T-cell (primary cell): ENCODE measurements around the gene LHFPL3. TPM values are rescaled to one million over a fixed set of nuclear protein-coding genes. Genes with fewer than 3 reads are reported as not detected.

ENCODE experiments used
- ATAC-seq, 4 experiments: fragments of 200-7000 bp in 3 of 4; fragments of 150-1000 bp in 1 of 4; cut with Tn5 transposase; replicated peaks in 1 of 4; 1 replicate in 3 of 4; 2 replicates in 1 of 4; pipeline ENCODE4 v1.10.0; 2021; ENCODE audit warnings: moderate library complexity in 3 of 4, mild to moderate bottlenecking in 2 of 4, moderate number of reproducible peaks in 1 of 4
- CTCF ChIA-PET, 2 donors: fragments of 300-600 bp; sonication (Branson Sonifier 250); formaldehyde crosslinking; loops; one replicate each; lab custom pipeline; 2022; ENCODE audit warnings: antibody characterized with exemption in 2 of 2; lab: Charles Lee
- POLR2A ChIA-PET, 2 donors: fragments of 300-600 bp; sonication (Branson Sonifier 250); formaldehyde crosslinking; loops; one replicate each; lab custom pipeline; 2022; ENCODE audit warnings: antibody characterized with exemption in 2 of 2; lab: Charles Lee
- DNase-seq, 35 experiments: peaks; one replicate each; pipeline versions ENCODE4 v3.0.0 to v3.0.0-alpha.2; 2013 to 2023
- H3K27ac ChIP-seq: one replicate; pipeline ENCODE4 v1.5.1; 2013; ENCODE audit warnings: low read length
- H3K27me3 ChIP-seq, 2 experiments: replicated peaks in 1 of 2; 1 replicate in 1 of 2; 2 replicates in 1 of 2; pipeline versions ENCODE4 v1.6.1 to v1.7.0; 2013; ENCODE audit warnings: low read length in 1 of 2, mixed read lengths in 1 of 2; ENCODE audit not compliant: control insufficient read depth in 2 of 2, insufficient read depth in 2 of 2; ENCODE audit errors: extremely low read depth in 1 of 2
- H3K36me3 ChIP-seq, 2 donors: 1 replicate in 1 of 2; 2 replicates in 1 of 2; pipeline versions ENCODE4 v1.6.1 to v1.7.0; 2013; ENCODE audit warnings: low read length in 1 of 2; ENCODE audit not compliant: control insufficient read depth in 2 of 2, insufficient read depth in 1 of 2; ENCODE audit errors: extremely low read depth in 1 of 2
- H3K4me1 ChIP-seq, 2 experiments: 1 replicate in 1 of 2; 2 replicates in 1 of 2; pipeline versions ENCODE4 v1.6.1 to v1.7.0; 2013; ENCODE audit warnings: low read length in 2 of 2, mixed read lengths in 1 of 2; ENCODE audit not compliant: insufficient read depth in 2 of 2, control insufficient read depth in 1 of 2; ENCODE audit errors: extremely low read depth in 1 of 2
- H3K4me3 ChIP-seq, 2 donors: 1 replicate in 1 of 2; 2 replicates in 1 of 2; pipeline versions ENCODE4 v1.5.1 to v1.7.0; 2013; ENCODE audit warnings: mild to moderate bottlenecking in 2 of 2, low read length in 1 of 2, moderate library complexity in 1 of 2; ENCODE audit not compliant: control insufficient read depth in 1 of 2; ENCODE audit errors: extremely low read depth in 1 of 2
- H3K9me3 ChIP-seq: 2 replicates; pipeline ENCODE4 v1.7.0; 2013
- H3K27ac Mint-ChIP-seq, 2 donors: one replicate each; pipeline ENCODE4 v1.8.0; 2020 to 2021; ENCODE audit warnings: mild to moderate bottlenecking in 2 of 2, mixed read lengths in 2 of 2
- H3K27me3 Mint-ChIP-seq, 2 donors: one replicate each; pipeline ENCODE4 v1.8.0; 2021 to 2022; ENCODE audit warnings: mixed read lengths in 2 of 2
- H3K36me3 Mint-ChIP-seq: one replicate; pipeline ENCODE4 v1.8.0; 2021; ENCODE audit warnings: mixed read lengths
- H3K4me1 Mint-ChIP-seq, 3 donors: one replicate each; pipeline ENCODE4 v1.8.0; 2020 to 2022; ENCODE audit warnings: mixed read lengths in 3 of 3, mild to moderate bottlenecking in 1 of 3
- H3K4me3 Mint-ChIP-seq, 3 donors: one replicate each; pipeline ENCODE4 v1.8.0; 2020 to 2022; ENCODE audit warnings: mild to moderate bottlenecking in 3 of 3, mixed read lengths in 3 of 3, moderate library complexity in 3 of 3
- H3K9me3 Mint-ChIP-seq, 3 donors: one replicate each; pipeline ENCODE4 v1.8.0; 2020 to 2022; ENCODE audit warnings: mixed read lengths in 3 of 3
- WGBS: methylation state at CpG from one replicate; pipeline ENCODE4 v1.1.5; 2013; ENCODE audit warnings: missing lambda C conversion rate; ENCODE audit not compliant: insufficient coverage; 5-methylcytosine and 5-hydroxymethylcytosine counted together
- total RNA-seq, 35 experiments: library from RNA in 6 of 35; stranded (reverse) in 6 of 35; fragments of 120-200 nt in 1 of 35; gene quantifications; one replicate each; pipeline versions ENCODE4 v1.2.1 to v1.2.4 and lab custom pipeline; 2013 to 2026

Gene LHFPL3
- total RNA-seq, 5 donors from 2014 or later (not counting 1 experiment from before 2014, with no cell fraction given): not detected

- no peaks in the 10 kb centered on the region for H3K36me3 ChIP-seq
- no peak overlapping the region for H3K4me3 ChIP-seq
- H3K4me3 Mint-ChIP-seq: no peak overlapping the region
- H3K27me3 Mint-ChIP-seq: peaks cover 3 to 4% of the 10 kb centered on the region in 2 donors
- H3K27ac ChIP-seq: no peak overlapping the region
- no peaks in the 10 kb centered on the region for H3K36me3 Mint-ChIP-seq
- no peaks in the 10 kb centered on the region for H3K4me1 ChIP-seq
- POLR2A ChIA-PET: no interaction called here
- no peak overlapping the region for H3K27ac Mint-ChIP-seq
- WGBS: no CpG with 5 or more reads among the region's 1 CpG
- ATAC-seq (no peak), DNase-seq (no peak)
- H3K9me3 ChIP-seq: no peaks in the 10 kb centered on the region
- H3K4me1 Mint-ChIP-seq: no peaks in the 10 kb centered on the region
- peaks cover 0 to 3% (median 0%) of the 10 kb centered on the region in 3 donors for H3K9me3 Mint-ChIP-seq
- CTCF ChIA-PET: no interaction called here
- peaks cover 0 to 2% of the 10 kb centered on the region in 2 experiments for H3K27me3 ChIP-seq
Measured at GRCh38 chr7:104362756-104363155, 34.4 kb downstream of the LHFPL3 start.

- DNase-seq (no peak), ATAC-seq (no peak)
- no peaks in the 10 kb centered on the region for H3K36me3 Mint-ChIP-seq
- peaks cover 0 to 2% of the 10 kb centered on the region in 2 experiments for H3K27me3 ChIP-seq
- H3K9me3 Mint-ChIP-seq: peaks cover 0 to 3% (median 0%) of the 10 kb centered on the region in 3 donors
- H3K9me3 ChIP-seq: no peaks in the 10 kb centered on the region
- H3K27me3 Mint-ChIP-seq: peaks cover 3 to 4% of the 10 kb centered on the region in 2 donors
- no peaks in the 10 kb centered on the region for H3K36me3 ChIP-seq
- no peaks in the 10 kb centered on the region for H3K4me1 ChIP-seq
- H3K27ac ChIP-seq: no peak overlapping the region
- no peak overlapping the region for H3K27ac Mint-ChIP-seq
- no CpG with 5 or more reads among the region's 5 CpGs for WGBS
- ChIA-PET CTCF (no interaction called here), POLR2A (no interaction called here)
- H3K4me3 Mint-ChIP-seq: no peak overlapping the region
- H3K4me1 Mint-ChIP-seq: no peaks in the 10 kb centered on the region
- no peak overlapping the region for H3K4me3 ChIP-seq
Measured at GRCh38 chr7:104363355-104363754, 35.0 kb downstream of the LHFPL3 start.

- DNase-seq: no peak
- Histone ChIP-seq H3K36me3 (no peaks in the 10 kb centered on the region), H3K4me3 (no peak overlapping the region), H3K27me3 (peaks cover 0 to 2% of the 10 kb centered on the region in 2 experiments), H3K9me3 (no peaks in the 10 kb centered on the region), H3K27ac (no peak overlapping the region), H3K4me1 (no peaks in the 10 kb centered on the region)
- Mint-ChIP-seq H3K36me3 (no peaks in the 10 kb centered on the region), H3K4me1 (no peaks in the 10 kb centered on the region), H3K27ac (no peak overlapping the region), H3K27me3 (peaks cover 0 to 9% of the 10 kb centered on the region in 2 donors), H3K4me3 (no peak overlapping the region), H3K9me3 (peaks cover 0 to 3% (median 0%) of the 10 kb centered on the region in 3 donors)
- ChIA-PET POLR2A (no interaction called here), CTCF (no interaction called here)
- WGBS: no CpG with 5 or more reads among the region's 1 CpG
- no peak for ATAC-seq
Measured at GRCh38 chr7:104366390-104366789, 38.0 kb downstream of the LHFPL3 start.

- Histone ChIP-seq H3K27ac (no peak overlapping the region), H3K4me1 (no peaks in the 10 kb centered on the region), H3K27me3 (no peaks in the 10 kb centered on the region), H3K36me3 (no peaks in the 10 kb centered on the region), H3K9me3 (no peaks in the 10 kb centered on the region), H3K4me3 (no peak overlapping the region)
- POLR2A ChIA-PET: no interaction called here
- no peak overlapping the region for H3K27ac Mint-ChIP-seq
- DNase-seq: no peak
- H3K4me1 Mint-ChIP-seq: no peaks in the 10 kb centered on the region
- no peaks in the 10 kb centered on the region for H3K36me3 Mint-ChIP-seq
- H3K4me3 Mint-ChIP-seq: no peak overlapping the region
- H3K9me3 Mint-ChIP-seq: peaks cover 0 to 3% (median 0%) of the 10 kb centered on the region in 3 donors
- ATAC-seq: no peak
- CTCF ChIA-PET: no interaction called here
- H3K27me3 Mint-ChIP-seq: peaks cover 0 to 7% of the 10 kb centered on the region in 2 donors
Measured at GRCh38 chr7:104367926-104368325, 39.5 kb downstream of the LHFPL3 start.

GRCh38 chr7:104371216-104371979 lies 43.0 kb downstream of the LHFPL3 start:
- H3K36me3 ChIP-seq: no peaks in the 10 kb centered on the region
- DNase-seq: no peak
- Mint-ChIP-seq H3K36me3 (no peaks in the 10 kb centered on the region), H3K4me1 (no peaks in the 10 kb centered on the region), H3K4me3 (no peak overlapping the region), H3K27ac (no peak overlapping the region), H3K27me3 (peaks cover 3 to 9% of the 10 kb centered on the region in 2 donors), H3K9me3 (no peaks in the 10 kb centered on the region)
- POLR2A ChIA-PET: no interaction called here
- H3K9me3 ChIP-seq: no peaks in the 10 kb centered on the region
- H3K4me3 ChIP-seq: no peak overlapping the region
- no CpG with 5 or more reads among the region's 4 CpGs for whole genome bisulfite sequencing
- H3K4me1 ChIP-seq: no peaks in the 10 kb centered on the region
- H3K27me3 ChIP-seq: no peaks in the 10 kb centered on the region
- H3K27ac ChIP-seq: no peak overlapping the region
- CTCF ChIA-PET: no interaction called here
- ATAC-seq: no peak

GRCh38 chr7:104371980-104372357 lies 43.6 kb downstream of the LHFPL3 start:
- Histone ChIP-seq H3K27ac (no peak overlapping the region), H3K4me3 (no peak overlapping the region), H3K27me3 (no peaks in the 10 kb centered on the region), H3K36me3 (no peaks in the 10 kb centered on the region), H3K4me1 (no peaks in the 10 kb centered on the region), H3K9me3 (no peaks in the 10 kb centered on the region)
- WGBS: 37% methylated on average over 2 of the region's 5 CpGs
- no peaks in the 10 kb centered on the region for H3K9me3 Mint-ChIP-seq
- ATAC-seq (no peak), DNase-seq (no peak)
- peaks cover 3 to 9% of the 10 kb centered on the region in 2 donors for H3K27me3 Mint-ChIP-seq
- no peaks in the 10 kb centered on the region for H3K36me3 Mint-ChIP-seq
- ChIA-PET CTCF (no interaction called here), POLR2A (no interaction called here)
- H3K4me1 Mint-ChIP-seq: no peaks in the 10 kb centered on the region
- no peak overlapping the region for H3K4me3 Mint-ChIP-seq
- no peak overlapping the region for H3K27ac Mint-ChIP-seq
